Islet precursor cell (in vitro differentiated cells): Measurements from ENCODE around the gene NF2.

Experiments
- DNase-seq: peaks from one replicate; pipeline ENCODE4 v3.0.0-alpha.2; 2018

The NF2 gene

DNA sequence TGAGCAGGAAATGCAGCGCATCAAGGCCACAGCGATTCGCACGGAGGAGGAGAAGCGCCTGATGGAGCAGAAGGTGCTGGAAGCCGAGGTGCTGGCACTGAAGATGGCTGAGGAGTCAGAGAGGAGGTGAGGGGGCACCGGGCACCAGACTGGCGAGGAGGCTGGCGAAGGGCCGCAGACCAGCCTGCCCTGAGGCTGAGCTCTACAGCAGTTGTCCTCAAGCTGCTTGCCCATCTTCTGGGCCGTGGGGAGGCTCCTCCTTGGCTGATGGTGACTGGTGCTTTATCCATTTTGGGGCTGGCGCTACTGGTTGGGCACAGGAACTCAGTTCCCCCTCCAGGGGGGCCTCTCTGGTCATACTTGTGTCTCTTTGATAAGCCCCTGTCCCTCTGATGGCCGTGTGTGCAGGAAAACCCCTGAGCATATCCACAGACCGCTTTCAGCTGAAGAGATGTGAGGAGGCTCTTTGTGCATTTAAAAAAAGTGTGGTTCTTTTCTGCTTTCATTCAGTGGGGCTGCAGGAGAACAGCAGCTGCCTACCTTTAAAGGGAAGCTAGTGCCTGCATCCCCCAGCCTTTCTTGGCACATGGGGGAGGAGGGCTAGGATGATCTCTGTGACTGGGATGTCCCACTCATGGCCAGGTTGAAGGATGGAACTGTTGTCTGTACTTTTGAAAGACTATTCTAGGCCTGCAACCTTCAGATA is 70.1 kb downstream of the NF2 start:
- no peak for DNase-seq

DNA sequence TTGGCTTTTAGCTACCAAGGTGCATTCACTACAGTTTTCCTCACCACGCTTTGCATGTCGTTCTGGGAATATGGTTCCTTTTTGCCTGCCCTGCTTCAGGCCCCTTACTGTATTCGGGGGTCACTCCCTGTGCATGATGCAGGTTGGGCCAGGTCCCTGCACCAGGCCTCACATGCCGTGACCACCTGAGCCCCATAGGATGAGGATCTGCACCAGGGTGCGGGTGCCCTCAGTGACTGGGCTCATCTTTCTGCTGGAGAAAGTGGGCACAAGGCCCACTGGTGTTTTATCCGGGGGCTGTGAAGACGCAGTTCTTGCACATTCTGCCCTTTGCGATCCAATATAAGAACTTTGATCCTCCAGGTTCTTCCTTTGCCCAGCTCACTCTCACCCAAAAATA is 70.7 kb downstream of the NF2 start:
- no peak for DNase-seq

DNA sequence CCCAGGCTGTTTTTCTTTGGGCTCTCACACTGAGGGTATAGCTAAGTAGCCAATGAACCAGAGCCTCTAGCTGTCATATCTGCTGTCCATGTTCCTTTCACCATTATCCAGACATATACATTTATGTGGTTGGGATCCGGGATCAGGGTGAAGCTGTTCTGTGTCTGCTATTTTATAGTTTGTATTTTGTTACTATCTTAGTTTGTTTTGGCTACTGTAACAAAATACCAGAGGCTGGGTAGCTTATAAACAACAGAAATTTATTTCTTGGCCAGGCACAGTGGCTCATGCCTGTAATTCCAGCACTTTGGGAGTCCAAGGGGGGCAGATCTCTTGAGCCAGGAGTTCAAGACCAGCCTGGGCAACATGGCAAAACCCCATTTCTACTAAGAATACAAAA is 75.9 kb downstream of the NF2 start:
- no peak for DNase-seq

- DNase-seq = no peak
These were observed 80.1 kb downstream of the NF2 start for GRCh38 chr22:29683536-29683935.

- DNase-seq = no peak
These were observed 80.8 kb downstream of the NF2 start for GRCh38 chr22:29684244-29684643.

GRCh38 chr22:29689206-29689879 is 85.9 kb downstream of the NF2 start:
- DNase-seq = no peak

GRCh38 chr22:29689880-29690213 is 86.4 kb downstream of the NF2 start:
- DNase-seq = peak; percentile 81

- no peak for DNase-seq
These were observed 87.0 kb downstream of the NF2 start for GRCh38 chr22:29690476-29690875.

- DNase-seq = no peak
These were observed 88.3 kb downstream of the NF2 start for GRCh38 chr22:29691636-29692326.

- DNase-seq = no peak
These were observed 88.9 kb downstream of the NF2 start for GRCh38 chr22:29692327-29692640.

DNA sequence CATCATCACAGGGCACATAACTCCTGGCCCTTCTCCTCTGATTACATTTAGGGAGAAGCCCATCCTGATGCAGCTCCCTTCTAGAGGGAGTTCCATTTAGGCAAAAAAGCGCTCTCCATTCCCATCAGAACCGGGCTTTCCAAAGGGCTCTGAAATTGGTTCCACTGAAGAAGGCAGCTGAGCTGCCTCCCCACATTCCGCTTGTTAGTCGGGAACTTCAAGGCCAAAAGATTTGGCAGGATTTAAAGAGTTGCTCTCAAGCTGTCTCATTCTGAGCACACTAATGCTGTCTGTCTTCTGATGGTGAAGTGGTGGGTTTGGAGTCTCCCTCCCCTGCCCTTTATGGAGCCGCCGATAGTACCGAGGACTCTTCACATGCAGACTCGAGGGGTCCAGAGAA is 89.7 kb downstream of the NF2 start:
- no peak for DNase-seq

DNA sequence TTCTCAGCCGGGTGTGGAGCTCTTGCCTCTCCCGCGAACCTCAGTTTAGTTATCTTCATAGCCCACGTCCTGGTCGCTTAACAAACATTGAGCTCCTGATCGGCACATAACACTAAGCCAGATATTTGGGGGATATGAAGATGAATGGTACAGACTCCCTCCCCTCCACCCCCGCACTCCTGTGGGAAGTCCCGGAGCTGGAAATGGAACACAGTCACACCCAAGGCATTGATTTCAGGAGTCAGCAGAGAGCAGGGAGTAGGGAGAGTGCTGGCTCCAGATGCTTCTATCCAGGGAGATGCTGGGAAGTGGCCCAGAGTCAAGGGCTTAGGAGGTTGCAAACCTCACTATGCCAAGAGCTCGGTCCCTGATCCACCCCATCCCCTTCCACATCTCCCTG is 90.2 kb downstream of the NF2 start:
- DNase-seq = no peak

DNA sequence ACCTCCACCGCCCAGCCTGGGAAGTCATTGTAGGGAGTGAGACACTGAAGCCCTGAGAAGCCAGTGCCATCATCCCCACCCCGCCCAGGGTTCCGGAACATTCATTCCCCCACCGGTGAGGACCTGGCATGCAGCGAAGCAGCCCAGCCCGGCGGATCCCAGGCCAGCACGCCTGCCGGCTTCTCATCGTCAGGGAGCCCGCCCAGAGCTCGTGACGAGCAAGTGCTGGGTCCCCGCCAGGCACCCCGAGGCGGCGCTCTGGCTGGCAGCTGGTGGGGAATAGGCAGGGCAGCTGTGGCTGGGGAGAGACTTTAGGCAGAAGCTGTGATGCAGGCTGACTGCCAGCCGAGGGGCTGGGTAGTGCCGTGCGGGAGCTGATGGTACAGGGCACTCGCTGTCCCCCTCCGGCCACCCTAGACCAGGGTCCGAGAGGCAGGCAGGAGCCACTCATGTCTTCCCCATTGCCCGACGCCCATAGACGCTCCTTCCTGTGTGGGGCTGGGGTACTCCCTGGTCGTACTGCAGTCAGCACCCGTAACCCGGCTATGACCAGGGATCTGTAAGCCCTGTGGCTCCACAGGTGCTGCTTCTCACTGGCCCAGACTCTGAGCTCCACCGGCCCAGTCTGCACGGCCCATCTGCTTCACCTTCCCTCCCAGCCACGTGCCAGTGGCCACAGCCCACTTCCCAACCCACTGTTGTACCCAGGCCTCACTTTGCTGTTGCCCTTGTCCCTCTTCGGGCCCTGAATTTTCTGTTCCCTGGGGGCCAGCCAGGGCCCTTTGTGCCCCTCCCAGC is 91.9 kb downstream of the NF2 start:
- DNase-seq = no peak

DNA sequence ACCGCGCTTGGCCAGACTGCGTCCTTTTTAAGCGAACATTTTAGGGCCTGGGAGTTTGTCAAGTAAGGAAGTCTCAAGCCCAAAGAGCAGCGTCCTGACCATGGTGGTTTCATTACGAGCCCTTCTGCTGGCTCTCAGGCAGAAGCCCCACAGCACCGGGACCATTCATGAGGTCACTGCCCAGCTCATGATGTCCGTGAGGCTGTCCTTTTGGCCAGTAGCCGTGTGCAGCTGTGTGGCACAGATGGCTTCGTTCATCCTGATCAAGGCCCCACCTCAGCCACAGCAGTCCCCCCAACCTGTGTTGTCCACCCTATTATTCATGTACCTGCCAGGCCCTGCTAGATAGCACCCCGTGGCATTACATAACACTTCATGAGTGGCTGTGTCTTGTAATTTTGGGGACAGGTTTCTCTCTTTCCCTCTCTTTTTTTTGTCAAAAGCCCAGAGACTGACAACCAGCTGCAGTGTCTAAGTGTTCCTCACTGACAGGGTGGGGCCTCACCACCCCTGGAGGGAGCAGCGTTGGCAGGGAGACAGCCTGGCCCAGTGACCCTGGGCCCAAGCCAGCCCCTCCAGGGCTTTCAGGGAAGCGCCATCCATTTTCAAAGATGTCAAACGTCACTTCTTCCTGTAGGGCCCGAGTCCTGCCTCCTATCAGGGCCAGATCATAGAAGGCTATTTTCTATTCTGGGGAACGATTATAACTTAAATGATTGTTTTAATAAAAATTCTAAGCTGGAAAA is 94.6 kb downstream of the NF2 start:
- DNase-seq = no peak

DNA sequence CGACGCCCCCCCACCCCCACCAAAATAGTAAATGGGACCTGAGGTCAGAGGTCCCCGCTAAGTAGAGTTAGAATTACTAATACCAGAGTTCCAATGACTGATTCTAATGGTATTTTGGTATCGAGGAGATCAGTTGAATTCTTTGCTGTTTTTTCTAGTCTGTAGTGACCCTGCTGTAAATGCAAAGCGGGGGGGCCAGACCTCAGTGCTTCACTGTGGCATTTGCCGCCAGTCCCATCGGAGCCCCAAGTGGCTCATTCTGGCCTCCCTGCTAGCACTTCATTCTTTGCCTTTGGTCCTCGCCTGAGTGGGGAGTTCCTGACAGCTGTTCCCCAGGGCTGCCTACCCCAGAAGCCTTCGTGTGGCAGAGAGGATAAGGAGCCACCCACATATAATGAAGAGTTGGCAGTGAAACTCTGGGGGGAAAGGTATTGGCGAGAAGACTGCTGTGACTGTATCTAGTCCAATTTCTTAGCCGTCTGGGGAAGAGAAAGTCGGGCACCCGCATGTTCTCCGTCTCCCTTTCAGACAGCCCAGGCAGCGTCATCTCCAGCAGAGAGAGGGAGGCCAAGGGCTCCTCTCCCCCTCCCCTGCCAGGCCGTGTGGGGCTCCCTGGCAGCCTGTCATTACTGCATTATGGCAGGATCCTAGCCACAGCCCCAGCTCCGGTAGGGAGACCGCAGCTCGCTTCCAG is 96.9 kb downstream of the NF2 start:
- DNase-seq = no peak

- DNase-seq = no peak
These were observed 97.4 kb downstream of the NF2 start for GRCh38 chr22:29700900-29701154.

GRCh38 chr22:29701155-29701999 is 97.9 kb downstream of the NF2 start:
- DNase-seq = peak; percentile 76

- DNase-seq = no peak
These were observed 98.8 kb downstream of the NF2 start for GRCh38 chr22:29702000-29702930.

DNA sequence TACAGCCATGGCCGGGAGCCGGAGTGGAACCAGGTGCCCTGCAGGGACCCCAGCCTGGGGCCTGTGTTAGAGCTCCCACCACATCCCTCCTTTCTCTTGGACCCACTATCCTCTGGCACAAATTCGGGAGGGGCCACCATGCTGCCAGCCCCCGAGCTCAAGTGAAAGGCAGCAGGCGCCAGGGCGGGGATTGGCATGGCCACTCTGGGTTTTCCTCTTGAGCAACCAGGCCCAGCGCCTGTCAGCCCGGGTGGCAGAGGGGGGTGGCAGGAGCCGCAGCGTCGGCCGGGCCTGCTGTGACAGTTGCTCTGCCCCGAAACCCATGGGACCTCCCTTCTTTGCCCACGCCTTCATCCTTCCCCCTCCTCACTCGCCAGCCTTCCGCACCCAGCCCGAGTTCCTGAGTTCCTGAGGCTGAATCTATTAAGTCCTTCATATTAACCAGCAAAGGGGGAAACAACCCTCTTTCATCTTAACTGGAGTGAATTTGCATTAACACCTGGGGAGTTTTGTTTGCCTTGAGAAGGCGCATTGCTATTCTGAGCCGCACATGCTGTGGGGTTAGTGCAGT is 99.6 kb downstream of the NF2 start:
- DNase-seq = no peak

DNA sequence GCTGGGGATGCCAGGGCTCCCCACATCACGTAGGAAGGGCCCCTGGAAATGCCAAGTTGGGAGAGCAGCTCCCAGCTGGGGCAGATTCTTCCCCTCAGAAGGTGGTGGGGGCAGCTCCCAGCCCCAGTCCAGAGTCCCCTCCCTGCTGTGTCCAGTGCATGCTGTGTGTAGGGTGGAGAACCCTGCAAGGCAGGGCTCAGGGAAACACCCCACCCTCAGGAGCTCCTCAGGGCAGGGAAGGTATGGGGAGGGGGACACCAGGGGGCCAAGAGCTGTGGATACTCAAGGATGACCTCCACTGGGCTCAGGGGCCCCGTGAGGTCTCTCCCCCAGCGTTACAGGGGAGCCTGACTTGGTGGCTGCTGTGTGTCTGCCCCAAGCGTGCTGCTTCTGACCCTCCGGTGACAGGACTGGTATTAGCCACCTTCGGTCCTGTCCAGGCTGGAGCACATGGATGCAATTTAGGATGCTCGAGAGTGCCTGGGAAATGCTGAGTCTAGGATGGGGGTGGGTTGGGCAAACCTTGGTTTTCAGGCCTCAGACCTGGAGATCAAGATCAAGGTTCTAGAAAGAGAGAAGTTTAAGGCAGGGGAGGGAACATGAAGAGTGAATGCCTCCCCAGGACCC is 100.2 kb downstream of the NF2 start:
- DNase-seq = no peak
